HG02852 (cell line): ENCODE measurements around the gene ST7.
"Not testable (repeated sequence)": the region's sequence is repeated elsewhere in the genome, so short reads cannot be mapped to it uniquely, and the experiment has no call there.

Source experiments
- ATAC-seq: cut with Tn5 transposase; IDR thresholded peaks from one replicate; pipeline ENCODE4 v1.9.1; 2021; ENCODE audit warnings: mild to moderate bottlenecking, moderate library complexity; ENCODE audit not compliant: unreplicated experiment

Gene ST7

GRCh38 chr7:117211614-117212013, 258.3 kb downstream of the ST7 start:
- ATAC-seq = no peak

GRCh38 chr7:117212969-117213877, 259.9 kb downstream of the ST7 start:
- ATAC-seq = peak; percentile 81

- no peak for ATAC-seq
Measured at GRCh38 chr7:117216010-117216409, 262.7 kb downstream of the ST7 start.

GRCh38 chr7:117216436-117217069, 263.3 kb downstream of the ST7 start:
- no peak for ATAC-seq

- ATAC-seq = no peak
Measured at GRCh38 chr7:117217106-117218035, 264.1 kb downstream of the ST7 start.

GRCh38 chr7:117218700-117219099, 265.4 kb downstream of the ST7 start:
- no peak for ATAC-seq

GRCh38 chr7:117219485-117219884, 266.2 kb downstream of the ST7 start:
- no peak for ATAC-seq

GRCh38 chr7:117220836-117221235, 267.5 kb downstream of the ST7 start:
- no peak for ATAC-seq

- ATAC-seq = no peak
Measured at GRCh38 chr7:117225536-117225935, 272.2 kb downstream of the ST7 start.

GRCh38 chr7:117227091-117227490, 273.8 kb downstream of the ST7 start:
- ATAC-seq = no peak

- no peak for ATAC-seq
Measured at GRCh38 chr7:117229350-117229749, 276.0 kb downstream of the ST7 start.

- peak; percentile 77 for ATAC-seq
Measured at GRCh38 chr7:117230276-117231046, 277.2 kb downstream of the ST7 start.

- ATAC-seq = no peak
Measured at GRCh38 chr7:117231047-117231359, 277.7 kb downstream of the ST7 start.

GRCh38 chr7:117237646-117238045, 284.3 kb downstream of the ST7 start:
- no peak for ATAC-seq

GRCh38 chr7:117238472-117238871, 285.2 kb downstream of the ST7 start:
- ATAC-seq = no peak

GRCh38 chr7:117238937-117239336, 285.6 kb downstream of the ST7 start:
- no peak for ATAC-seq

- no peak for ATAC-seq
Measured at GRCh38 chr7:117241088-117241487, 287.8 kb downstream of the ST7 start.

- ATAC-seq = no peak
Measured at GRCh38 chr7:117243390-117243789, 290.1 kb downstream of the ST7 start.

GRCh38 chr7:117245703-117246102, 292.4 kb downstream of the ST7 start:
- not testable (repeated sequence) for ATAC-seq

GRCh38 chr7:117247809-117248208, 294.5 kb downstream of the ST7 start:
- ATAC-seq = no peak

- ATAC-seq = no peak
Measured at GRCh38 chr7:117248829-117249228, 295.5 kb downstream of the ST7 start.
